Fibroblast of villous mesenchyme (primary cell): ENCODE data around the gene DHX38. TPM values are rescaled to one million over a fixed set of nuclear protein-coding genes. Genes with fewer than 3 reads are reported as not detected.

Experiments used
- DNase-seq: peaks from one replicate; pipeline ENCODE4 v3.0.0-alpha.2; 2010; ENCODE audit warnings: low read depth
- H3K4me3 ChIP-seq: 2 replicates; pipeline ENCODE4 v1.5.1; 2011; ENCODE audit warnings: low read depth, mild to moderate bottlenecking, low read length
- total RNA-seq: library from RNA; depleted of rRNA; stranded (reverse); fragments of >200 nt; gene quantifications from 2 replicates; pipeline ENCODE4 v1.2.3, GENCODE V29; 2012
- TF ChIP-seq, protein P1 (sequence below): IDR thresholded peaks from 2 replicates; pipeline ENCODE4 v1.5.1; 2012; ENCODE audit warnings: low read depth, mild to moderate bottlenecking, low read length; ENCODE audit not compliant: insufficient read depth

Gene DHX38
- total RNA-seq, 1 donor = 59.6 TPM

DNA sequence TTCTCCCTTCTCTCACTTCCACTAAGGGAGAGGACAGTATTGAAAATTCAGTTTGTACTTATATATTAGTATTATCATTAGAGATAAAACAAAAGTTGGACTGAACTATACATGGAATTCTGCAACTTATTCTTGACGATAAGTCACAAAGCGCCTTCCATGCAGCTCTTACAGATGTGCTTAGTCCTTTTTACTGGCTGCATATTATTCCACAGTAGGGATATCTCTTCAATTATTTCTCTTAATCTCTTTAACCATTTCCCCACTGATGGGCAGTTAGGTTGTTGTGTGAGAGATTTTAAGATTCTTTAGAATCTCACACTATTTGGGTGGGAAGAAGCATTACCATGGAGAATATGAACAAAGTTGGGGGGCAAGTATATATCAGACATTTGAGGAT, 46.3 kb downstream of the DHX38 start:
- no peak overlapping the region for H3K4me3 ChIP-seq
- no peak for DNase-seq
- TF ChIP-seq, protein P1, sequence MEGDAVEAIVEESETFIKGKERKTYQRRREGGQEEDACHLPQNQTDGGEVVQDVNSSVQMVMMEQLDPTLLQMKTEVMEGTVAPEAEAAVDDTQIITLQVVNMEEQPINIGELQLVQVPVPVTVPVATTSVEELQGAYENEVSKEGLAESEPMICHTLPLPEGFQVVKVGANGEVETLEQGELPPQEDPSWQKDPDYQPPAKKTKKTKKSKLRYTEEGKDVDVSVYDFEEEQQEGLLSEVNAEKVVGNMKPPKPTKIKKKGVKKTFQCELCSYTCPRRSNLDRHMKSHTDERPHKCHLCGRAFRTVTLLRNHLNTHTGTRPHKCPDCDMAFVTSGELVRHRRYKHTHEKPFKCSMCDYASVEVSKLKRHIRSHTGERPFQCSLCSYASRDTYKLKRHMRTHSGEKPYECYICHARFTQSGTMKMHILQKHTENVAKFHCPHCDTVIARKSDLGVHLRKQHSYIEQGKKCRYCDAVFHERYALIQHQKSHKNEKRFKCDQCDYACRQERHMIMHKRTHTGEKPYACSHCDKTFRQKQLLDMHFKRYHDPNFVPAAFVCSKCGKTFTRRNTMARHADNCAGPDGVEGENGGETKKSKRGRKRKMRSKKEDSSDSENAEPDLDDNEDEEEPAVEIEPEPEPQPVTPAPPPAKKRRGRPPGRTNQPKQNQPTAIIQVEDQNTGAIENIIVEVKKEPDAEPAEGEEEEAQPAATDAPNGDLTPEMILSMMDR = no peak

DNA sequence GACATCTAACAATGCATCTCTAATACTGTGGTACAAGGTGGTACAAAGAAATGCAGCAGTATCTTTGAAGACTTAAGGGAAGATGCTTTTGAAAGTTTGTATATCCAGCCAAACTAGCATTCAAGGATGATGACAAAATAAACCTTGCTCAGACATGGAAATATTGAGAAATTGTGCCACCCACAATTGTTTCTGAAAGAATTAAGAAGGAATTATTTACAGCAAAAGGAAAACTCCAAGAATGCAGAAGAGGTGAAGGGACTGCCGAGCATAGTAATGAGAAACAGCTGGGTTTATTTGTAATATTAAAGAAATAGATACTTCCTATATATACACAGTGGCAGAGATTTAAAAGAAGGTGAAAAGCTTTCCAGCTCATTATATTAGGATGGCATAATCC, 48.8 kb downstream of the DHX38 start:
- no peak for DNase-seq
- TF ChIP-seq, protein P1 = no peak
- H3K4me3 ChIP-seq = no peak overlapping the region

DNA sequence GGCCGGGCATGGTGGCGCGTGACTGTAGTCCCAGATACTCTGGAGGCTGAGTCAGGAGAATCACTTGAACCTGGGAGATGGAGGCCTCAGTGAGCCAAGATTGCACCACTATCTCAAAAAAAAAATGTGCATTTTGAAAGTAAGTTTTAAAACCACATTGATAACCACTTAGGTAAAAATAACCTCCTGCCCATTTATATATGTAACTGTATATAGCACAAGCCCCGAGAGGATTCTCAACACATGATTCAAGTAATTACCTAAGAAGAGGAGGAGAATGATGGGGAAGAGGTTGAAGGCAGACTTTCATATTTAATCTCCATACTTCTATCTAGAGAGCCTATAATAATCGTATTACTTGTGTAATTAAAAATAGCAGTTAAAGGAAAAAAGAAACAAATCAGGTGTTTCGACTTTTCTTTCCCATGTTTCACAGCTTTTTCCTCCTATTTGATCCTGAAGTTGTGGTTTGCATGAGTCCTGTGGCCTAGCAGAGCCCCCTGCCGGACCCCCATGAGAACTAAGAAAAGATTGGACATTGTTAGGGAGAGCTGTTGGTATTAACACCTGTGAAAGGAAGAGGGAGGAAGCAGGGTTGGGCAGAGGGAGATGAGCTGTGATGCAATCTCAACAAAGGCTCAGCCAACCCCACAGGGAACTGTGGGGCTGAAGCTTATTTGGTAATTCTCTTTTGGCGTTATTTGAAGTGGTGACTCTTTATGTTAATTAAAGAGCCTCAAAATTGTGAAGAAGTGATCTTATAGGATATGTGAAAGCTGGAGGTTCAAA, 56.2 kb downstream of the DHX38 start:
- H3K4me3 ChIP-seq = no peak overlapping the region
- no peak for DNase-seq
- TF ChIP-seq, protein P1 = no peak

DNA sequence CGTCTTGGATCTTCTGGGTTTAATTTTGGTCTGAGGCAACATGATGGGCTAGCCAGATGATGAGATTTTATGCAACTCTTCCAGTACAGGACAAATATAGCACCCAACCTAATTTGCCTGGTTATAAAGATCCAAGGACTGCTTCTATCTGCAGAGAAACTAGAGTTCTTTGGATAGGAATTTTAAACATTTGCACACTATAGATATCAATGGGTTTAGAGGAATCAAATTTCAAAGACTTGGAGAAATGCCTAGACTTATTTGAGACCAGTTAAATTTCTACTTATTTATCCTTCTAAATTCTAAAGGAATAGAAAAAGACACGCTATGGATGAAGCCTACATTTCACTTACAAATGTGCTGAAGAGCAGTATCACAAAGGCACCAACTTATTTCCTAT, 65.7 kb downstream of the DHX38 start:
- H3K4me3 ChIP-seq = no peak overlapping the region
- TF ChIP-seq, protein P1 = no peak
- DNase-seq = no peak

DNA sequence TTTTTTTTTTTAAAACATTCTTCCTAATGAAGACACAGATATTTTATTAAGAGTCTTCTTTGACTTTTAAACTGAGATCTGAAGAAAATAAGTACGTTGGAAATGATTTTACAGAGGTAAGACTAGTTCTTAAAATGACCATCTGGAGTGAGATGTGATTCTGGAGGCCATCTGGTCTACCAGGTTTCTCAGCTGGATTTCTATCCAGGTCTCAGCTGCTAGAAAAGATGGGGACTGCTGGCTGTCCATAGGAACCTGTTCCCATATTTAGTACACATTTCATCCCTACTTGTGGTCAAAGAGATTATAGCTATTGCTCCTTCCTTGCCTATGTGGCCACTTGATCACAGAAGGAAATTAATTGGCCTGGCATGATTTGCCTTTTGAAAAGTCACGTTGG, 66.2 kb downstream of the DHX38 start:
- TF ChIP-seq, protein P1 = no peak
- H3K4me3 ChIP-seq = no peak overlapping the region
- DNase-seq = no peak

DNA sequence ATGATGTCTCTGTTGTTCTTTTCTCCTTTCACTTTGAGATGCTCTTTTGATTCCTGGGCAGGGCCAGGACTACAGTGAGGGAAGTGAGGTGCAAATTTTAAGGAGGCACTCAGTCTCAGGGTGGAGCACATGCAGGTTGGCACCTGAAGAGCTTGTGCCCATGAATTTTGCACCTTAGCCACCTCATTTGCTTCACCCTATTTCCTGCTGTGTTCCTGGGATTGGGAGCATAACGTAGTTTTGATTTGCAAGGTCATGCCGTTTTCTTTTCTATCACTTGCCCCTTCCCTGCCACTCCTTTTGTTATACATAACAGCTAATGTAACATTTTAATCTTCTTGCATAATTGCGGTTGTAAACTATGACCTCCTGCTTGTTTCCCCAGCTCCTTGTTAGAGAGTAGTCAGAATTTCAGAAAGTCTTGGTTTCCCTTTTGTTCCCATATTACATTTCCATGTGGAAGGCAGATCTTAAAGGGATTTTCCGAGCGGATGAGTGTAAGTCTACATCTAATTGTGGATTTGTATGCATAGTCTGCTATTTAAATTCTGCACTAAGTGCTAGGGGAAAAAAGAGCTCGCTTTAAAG, 68.6 kb downstream of the DHX38 start:
- TF ChIP-seq, protein P1 = no peak
- DNase-seq = no peak
- no peak overlapping the region for H3K4me3 ChIP-seq

Other genes starting within 250 kb of the DHX38 start
- 15.1 and 15.5 TPM in 2 replicates for gene ATXN1L, start 247.9 kb upstream of the DHX38 start, total RNA-seq
- 3.9 and 7.7 TPM in 2 replicates for gene ZNF821, start 209.7 kb upstream of the DHX38 start, total RNA-seq
- gene IST1, start 198.3 kb upstream of the DHX38 start, total RNA-seq = 146 and 206 TPM in 2 replicates
- not detected in 2 replicates for gene PKD1L3, start 93.4 kb upstream of the DHX38 start, total RNA-seq
- 3.5 TPM in 2 replicates for gene DHODH, start 85.1 kb upstream of the DHX38 start, total RNA-seq
- not detected in 2 replicates for gene HP, start 39.3 kb upstream of the DHX38 start, total RNA-seq
- gene HPR, start 30.6 kb upstream of the DHX38 start, total RNA-seq = not detected in 2 replicates
- 5.2 and 8.6 TPM in 2 replicates for gene TXNL4B, start 227 bp upstream of the DHX38 start, total RNA-seq
- under 0.01 and 0.32 TPM in 2 replicates for gene PMFBP1, start 78.3 kb downstream of the DHX38 start, total RNA-seq